IPS DF 4.7 (cell line): ENCODE results near the gene HOXC6.
"Not testable (repeated sequence)": the region's sequence is repeated elsewhere in the genome, so short reads cannot be mapped to it uniquely, and the experiment has no call there.

Experiments used
- DNase-seq: peaks from one replicate; pipeline ENCODE4 v3.0.0-alpha.2; 2013; ENCODE audit warnings: low spot score; ENCODE audit errors: extremely low read depth

HOXC6 gene

GRCh38 chr12:54041097-54041690 is 13.0 kb downstream of the HOXC6 start:
- DNase-seq: no peak

- DNase-seq: not testable (repeated sequence)
Measured at GRCh38 chr12:54042033-54042432, 13.8 kb downstream of the HOXC6 start.

- DNase-seq: no peak
Measured at GRCh38 chr12:54042970-54043853, 15.0 kb downstream of the HOXC6 start.

GRCh38 chr12:54044425-54045103 is 16.3 kb downstream of the HOXC6 start:
- DNase-seq: no peak

- no peak for DNase-seq
Measured at GRCh38 chr12:54045401-54045800, 17.2 kb downstream of the HOXC6 start.

GRCh38 chr12:54045868-54046521 is 17.8 kb downstream of the HOXC6 start:
- no peak for DNase-seq

- DNase-seq: no peak
Measured at GRCh38 chr12:54046809-54047159, 18.5 kb downstream of the HOXC6 start.

GRCh38 chr12:54047160-54047963 is 19.1 kb downstream of the HOXC6 start:
- no peak for DNase-seq

GRCh38 chr12:54047964-54048303 is 19.7 kb downstream of the HOXC6 start:
- DNase-seq: no peak

- no peak for DNase-seq
Measured at GRCh38 chr12:54048406-54049093, 20.3 kb downstream of the HOXC6 start.

- DNase-seq: no peak
Measured at GRCh38 chr12:54049108-54049507, 20.9 kb downstream of the HOXC6 start.

- DNase-seq: no peak
Measured at GRCh38 chr12:54050482-54050810, 22.2 kb downstream of the HOXC6 start.

- no peak for DNase-seq
Measured at GRCh38 chr12:54051026-54051842, 23.0 kb downstream of the HOXC6 start.

- DNase-seq: no peak
Measured at GRCh38 chr12:54051874-54052437, 23.7 kb downstream of the HOXC6 start.

- DNase-seq: no peak
Measured at GRCh38 chr12:54052438-54053002, 24.3 kb downstream of the HOXC6 start.

GRCh38 chr12:54053003-54053750 is 24.9 kb downstream of the HOXC6 start:
- no peak for DNase-seq

GRCh38 chr12:54053751-54054741 is 25.8 kb downstream of the HOXC6 start, which contains the start of gene HOXC4:
HOXC4 (plus strand) TSS chr12:54053835; CDS start chr12:54053923, 88 bp downstream.
- no peak for DNase-seq
